ENCODE measurements around the gene BACE2.

The BACE2 gene

GRCh38 chr21:41149199-41149598 is 18.8 kb upstream of the BACE2 start:
- DNase-seq = no peak

GRCh38 chr21:41152147-41152546 is 15.8 kb upstream of the BACE2 start:
- no peak for DNase-seq

GRCh38 chr21:41153443-41153842 is 14.5 kb upstream of the BACE2 start:
- DNase-seq = no peak

GRCh38 chr21:41156142-41156541 is 11.8 kb upstream of the BACE2 start:
- DNase-seq = no peak

GRCh38 chr21:41158026-41158425 is 9.9 kb upstream of the BACE2 start:
- no peak for DNase-seq

GRCh38 chr21:41160036-41160435 is 7.9 kb upstream of the BACE2 start:
- DNase-seq = no peak

GRCh38 chr21:41161428-41161827 is 6.5 kb upstream of the BACE2 start:
- DNase-seq = no peak

- DNase-seq = no peak
Observed at GRCh38 chr21:41162096-41162495, 5.9 kb upstream of the BACE2 start.

- no peak for DNase-seq
Observed at GRCh38 chr21:41163091-41163490, 4.9 kb upstream of the BACE2 start.

GRCh38 chr21:41164052-41164451 is 3.9 kb upstream of the BACE2 start:
- no peak for DNase-seq

GRCh38 chr21:41164981-41165655 is 2.8 kb upstream of the BACE2 start:
- DNase-seq = no peak

GRCh38 chr21:41166884-41167283 is 1.1 kb upstream of the BACE2 start:
- no peak for DNase-seq

- DNase-seq = no peak
Observed at GRCh38 chr21:41168391-41169257, 664 bp downstream of the BACE2 start.

GRCh38 chr21:41169258-41169576 is 1.3 kb downstream of the BACE2 start:
- no peak for DNase-seq

GRCh38 chr21:41169701-41170100 is 1.7 kb downstream of the BACE2 start:
- DNase-seq = no peak

- no peak for DNase-seq
Observed at GRCh38 chr21:41170442-41170841, 2.5 kb downstream of the BACE2 start.

GRCh38 chr21:41170859-41171609 is 3.1 kb downstream of the BACE2 start:
- DNase-seq = no peak

GRCh38 chr21:41175080-41175479 is 7.1 kb downstream of the BACE2 start:
- DNase-seq = no peak

GRCh38 chr21:41176846-41177245 is 8.9 kb downstream of the BACE2 start:
- DNase-seq = no peak

GRCh38 chr21:41180752-41181151 is 12.8 kb downstream of the BACE2 start:
- no peak for DNase-seq

GRCh38 chr21:41182547-41182946 is 14.6 kb downstream of the BACE2 start:
- no peak for DNase-seq

GRCh38 chr21:41183575-41183974 is 15.6 kb downstream of the BACE2 start:
- no peak for DNase-seq

- no peak for DNase-seq
Observed at GRCh38 chr21:41185802-41186201, 17.8 kb downstream of the BACE2 start.
